Measurements from ENCODE around the gene AKR1C2.
"Not testable (repeated sequence)": the region's sequence is repeated elsewhere in the genome, so short reads cannot be mapped to it uniquely, and the experiment has no call there.

AKR1C2 gene

DNA sequence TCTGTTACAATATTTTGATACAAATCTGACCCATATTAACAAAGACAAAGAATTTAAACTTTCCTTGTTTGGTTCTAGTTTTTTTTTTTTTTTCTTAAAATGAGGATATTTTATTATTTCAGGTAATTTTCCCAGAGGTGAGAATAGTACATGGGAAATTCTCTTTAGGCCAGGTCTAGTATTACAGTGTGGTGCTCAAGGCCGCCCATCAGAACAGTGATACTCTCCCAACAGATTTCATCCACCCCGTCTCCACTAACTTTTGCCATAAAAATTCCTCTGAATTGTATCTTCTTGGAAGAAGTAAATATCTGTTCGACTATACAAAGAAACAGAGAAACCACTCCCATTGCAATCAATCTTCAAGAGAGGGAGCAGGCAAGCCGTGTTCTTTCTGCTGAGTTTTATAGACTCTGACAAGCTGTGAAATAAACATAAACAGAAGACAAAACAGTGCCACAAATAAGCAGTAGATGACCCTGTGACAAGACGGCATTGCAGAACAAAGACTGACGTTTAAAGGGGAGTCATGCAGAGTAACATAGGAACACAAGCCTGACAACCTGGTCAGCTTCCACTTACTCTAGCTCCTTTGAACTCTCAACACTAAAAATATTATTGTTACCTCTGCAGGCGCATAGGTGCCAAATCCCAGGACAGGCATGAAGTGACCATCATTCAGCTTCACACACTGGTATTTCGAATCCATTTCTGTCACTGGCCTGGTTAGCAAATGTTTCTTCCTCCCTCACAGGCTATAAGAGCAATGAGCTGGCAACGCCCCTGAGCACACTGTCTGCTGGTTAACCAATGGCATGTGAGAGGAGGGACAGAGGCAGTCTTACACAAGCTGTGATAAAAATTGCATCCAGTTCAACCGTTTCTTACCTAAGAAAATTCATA lies at the start of gene AKR1C2:
Gene AKR1C2 (minus strand): TSS at position 731 of the 903 bp plus-strand sequence. CDS start 22 bp downstream, at position 709.
- not testable (repeated sequence) for DNase-seq (ENCODE audit: low read depth)

DNA sequence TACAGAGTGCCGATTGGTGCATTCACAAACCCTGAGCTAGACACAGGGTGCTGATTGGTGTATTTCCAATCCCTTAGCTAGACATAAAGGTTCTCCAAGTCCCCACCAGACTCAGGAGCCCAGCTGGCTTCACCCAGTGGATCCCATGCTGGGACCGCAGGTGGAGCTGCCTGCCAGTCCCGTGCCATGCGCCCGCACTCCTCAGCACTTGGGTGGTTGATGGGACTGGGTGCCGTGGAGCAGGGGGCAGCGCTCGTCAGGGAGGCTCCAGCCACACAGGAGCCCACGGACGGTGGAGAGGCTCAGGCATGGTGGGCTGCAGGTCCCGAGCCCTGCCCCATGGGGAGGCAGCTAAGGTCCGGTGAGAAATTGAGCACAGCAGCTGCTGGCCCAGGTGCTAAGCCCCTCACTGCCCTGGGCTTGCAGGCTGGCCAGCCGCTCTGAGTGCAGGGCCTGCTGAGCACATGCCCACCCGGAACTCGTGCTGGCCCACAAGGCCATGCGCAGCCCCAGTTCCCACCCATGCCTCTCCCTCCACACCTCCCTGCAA lies 49.4 kb upstream of the AKR1C2 start:
- DNase-seq (ENCODE audit: low read depth) = not testable (repeated sequence)

DNA sequence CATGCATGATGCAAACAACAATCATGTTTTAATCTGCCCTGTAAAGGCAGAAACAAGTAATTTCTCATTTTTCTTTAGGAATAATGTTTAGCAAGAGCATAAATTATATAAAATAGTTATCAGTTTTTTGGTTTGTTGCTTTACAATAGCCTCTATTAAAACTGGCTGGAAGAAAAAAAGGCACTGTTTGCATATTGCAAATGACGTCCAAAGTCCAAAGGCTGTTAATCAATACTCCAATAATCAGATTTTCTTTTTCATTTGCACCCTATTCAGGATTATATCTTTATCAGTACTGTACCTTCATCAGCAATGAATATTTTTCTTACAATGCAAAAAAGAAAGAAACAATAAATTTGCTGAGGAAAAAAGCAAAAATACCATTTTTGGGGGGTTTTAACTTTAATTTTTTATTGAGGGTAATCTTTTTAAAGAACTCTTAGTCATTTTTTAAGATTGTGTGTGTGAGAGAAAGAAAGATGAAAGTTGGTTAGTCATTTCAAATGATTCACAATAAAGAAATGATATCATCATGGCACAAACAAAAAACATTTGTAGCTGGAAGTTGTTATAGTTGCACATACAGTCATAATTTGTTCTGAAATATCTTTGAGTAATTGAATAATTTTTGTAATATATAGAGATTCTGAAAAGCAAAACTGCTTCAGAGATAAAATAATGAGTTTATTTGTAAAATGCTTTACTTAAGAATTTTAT lies 44.4 kb upstream of the AKR1C2 start:
- DNase-seq (ENCODE audit: low read depth) = no peak

DNA sequence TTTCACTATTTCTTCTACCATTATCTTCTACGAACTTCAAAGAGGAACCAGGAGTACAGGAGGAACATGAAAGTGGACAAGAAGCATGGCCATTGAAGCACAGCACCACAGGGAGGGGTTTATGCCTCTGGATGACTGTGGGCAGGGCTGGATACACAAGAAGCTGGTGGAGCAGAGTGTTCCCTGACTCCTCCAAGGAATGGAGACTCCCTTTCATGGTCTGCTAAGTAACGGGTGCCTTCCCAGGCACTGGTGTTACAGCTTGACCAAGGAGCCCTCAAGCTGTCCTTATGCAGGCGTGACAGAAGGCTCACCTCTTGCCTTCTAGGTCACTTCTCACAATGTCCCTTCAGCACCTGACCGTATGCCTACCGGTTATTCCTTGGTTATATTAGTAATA lies 43.4 kb upstream of the AKR1C2 start:
- not testable (repeated sequence) for DNase-seq (ENCODE audit: low read depth)

DNA sequence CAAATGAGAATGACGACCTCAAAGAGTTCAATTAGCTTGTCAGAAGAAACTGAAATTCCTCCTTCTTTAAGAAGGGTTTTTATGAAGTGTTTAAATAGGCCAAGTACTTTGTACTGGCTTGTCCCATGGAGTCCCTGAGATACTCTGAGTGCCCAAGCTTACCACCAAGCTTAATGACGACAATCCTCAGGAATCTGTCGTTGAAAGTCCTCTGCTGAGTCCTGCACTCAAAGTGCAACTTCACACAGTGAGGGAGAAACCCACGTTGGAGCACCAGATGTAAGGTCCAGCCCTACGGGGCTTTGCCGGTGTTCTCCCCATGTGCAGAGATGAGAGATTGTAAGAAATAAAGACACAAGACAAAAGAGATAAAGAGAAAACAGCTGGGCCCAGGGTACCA lies 42.8 kb upstream of the AKR1C2 start:
- no peak for DNase-seq (ENCODE audit: low read depth)

DNA sequence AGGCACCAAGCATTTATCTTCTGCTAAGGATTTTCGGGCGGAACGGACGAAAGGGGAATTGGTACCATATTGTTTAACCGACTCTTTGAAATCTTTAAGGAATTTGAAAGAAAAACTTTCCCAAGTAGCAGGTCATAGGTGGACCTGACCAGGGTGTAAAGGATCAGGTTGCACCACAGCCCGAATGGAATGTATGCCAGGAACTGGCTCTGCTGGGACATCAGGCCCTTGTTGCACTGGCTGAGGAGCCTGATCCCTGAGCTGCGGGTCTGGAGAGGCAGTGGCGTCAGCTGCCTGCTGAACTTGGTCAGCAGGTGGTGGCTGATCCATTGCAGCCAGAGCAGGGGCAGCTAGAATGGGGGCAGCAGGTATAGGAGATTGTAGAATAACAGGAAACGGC lies 41.4 kb upstream of the AKR1C2 start:
- DNase-seq (ENCODE audit: low read depth) = no peak

DNA sequence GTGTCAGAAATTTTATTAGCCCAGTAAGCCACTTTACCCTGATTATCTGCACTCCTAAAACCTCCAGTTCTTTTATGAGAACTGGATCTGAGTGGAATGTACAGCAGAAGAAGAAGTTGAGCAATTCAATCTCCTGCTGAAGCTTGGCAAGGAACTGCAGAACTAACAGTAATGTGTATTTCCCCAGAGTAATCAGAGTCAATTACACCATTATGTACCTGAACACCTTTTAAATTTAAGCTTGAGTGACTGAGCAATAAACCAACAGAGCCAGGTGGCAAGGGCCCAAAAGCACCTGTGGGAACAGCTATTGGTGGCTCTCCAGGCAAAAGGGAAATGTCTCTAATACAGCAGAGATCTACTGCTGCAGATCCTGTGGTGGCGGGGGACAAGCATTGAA lies 40.1 kb upstream of the AKR1C2 start:
- DNase-seq (ENCODE audit: low read depth) = no peak

DNA sequence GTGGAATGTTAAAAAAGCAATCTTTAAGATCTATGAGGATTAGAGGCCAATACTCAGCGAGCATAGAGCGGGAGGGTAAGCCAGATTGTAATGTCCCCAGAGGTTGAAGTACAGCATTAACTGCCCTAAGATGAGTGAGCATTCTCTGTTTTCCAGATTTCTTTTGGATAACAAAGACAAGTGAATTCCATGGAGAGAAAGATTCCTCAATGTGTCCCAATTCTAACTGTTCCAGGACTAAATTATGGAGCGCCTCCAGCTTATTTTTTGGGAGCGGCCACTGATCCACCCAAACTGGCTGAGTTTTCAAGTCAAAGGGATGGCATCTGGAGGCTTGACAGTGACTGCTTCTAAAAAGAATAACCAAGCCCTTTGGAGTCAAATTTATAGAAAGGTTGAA lies 39.3 kb upstream of the AKR1C2 start:
- no peak for DNase-seq (ENCODE audit: low read depth)

DNA sequence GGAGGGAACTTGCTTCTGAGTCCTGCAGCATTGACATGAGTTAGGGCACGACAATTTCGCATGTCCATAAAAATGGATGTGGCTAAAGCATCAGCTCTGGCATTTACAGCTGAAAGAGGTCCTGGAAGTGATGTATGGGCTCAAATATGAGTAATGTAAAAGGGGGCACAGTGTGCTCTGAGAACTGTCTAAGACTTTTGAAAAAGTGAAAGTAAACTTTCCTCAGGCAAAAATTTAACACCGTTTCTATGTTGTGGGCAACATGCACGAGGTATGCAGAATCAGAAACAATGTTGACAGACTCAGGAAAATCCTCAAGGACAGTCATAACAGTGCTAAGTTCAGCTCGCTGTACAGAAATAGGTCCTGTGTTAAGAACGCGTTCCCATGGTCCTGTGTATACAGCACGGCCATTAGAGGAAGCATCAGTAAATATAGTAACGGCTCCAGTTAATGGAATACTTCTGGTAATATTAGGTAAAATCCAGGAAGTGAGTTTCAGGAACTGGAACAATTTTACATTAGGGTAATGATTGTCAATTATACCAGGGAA lies 37.9 kb upstream of the AKR1C2 start:
- DNase-seq (ENCODE audit: low read depth) = no peak

DNA sequence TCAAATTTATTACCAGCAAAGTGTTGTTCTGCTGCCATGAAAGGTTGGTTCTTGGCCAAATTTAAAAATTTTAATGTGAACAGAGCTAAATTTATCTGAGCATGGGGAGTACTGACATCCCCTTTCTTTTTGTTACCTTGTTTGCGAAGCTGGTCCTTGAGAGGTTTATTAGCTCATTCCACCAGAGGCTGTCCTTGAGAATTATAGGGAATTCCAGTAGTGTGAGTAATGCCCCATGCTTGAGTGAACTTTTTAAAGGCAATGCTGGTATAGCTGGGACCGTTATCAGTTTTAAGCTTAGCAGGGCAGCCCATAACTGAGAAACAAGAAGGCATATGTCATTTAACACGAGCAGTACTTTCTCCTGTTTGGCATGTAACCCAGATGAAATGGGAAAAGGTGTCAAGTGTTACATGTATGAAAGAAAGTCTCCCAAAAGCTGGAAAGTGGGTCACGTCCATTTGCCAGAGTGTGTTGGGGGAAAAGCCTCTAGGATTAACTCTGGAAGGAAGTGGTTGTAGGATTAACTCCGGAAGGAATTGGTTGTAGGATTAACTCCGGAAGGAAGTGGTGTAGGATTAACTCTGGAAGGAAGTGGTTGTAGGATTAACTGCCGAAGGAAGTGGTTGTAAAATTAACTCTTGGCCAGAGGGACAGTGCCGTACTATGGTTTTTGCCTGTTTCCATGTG lies 37.3 kb upstream of the AKR1C2 start:
- no peak for DNase-seq (ENCODE audit: low read depth)

DNA sequence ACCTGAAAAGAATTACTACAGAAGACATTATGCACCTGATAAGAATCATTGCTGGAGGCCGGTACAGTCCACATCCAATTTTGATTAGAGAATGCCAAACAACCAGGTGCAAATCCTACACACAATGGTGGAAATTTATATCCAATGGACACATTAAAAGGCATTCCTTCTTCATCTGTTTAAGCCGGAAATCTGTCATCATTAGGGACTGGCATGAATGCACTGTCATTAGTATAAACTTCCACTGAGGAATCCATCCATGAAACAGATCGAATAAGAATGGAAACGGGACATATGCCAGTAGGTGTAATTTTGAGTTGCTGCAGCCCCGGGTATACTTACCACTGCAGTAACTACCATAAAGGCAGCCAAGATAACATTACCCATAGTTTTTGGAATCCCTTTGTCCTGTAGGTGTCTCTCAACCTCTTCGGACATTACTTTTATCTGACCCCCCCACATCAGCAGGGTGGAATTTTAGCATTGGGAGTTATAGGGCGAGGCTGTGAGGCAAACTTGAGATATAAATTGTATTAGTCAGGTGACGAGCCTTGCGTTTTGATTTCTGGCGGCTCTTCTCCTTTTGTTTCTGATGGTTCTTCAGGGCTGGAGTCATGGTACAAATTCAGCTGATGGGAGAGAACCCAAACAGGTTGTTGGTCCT lies 36.5 kb upstream of the AKR1C2 start:
- no peak for DNase-seq (ENCODE audit: low read depth)

DNA sequence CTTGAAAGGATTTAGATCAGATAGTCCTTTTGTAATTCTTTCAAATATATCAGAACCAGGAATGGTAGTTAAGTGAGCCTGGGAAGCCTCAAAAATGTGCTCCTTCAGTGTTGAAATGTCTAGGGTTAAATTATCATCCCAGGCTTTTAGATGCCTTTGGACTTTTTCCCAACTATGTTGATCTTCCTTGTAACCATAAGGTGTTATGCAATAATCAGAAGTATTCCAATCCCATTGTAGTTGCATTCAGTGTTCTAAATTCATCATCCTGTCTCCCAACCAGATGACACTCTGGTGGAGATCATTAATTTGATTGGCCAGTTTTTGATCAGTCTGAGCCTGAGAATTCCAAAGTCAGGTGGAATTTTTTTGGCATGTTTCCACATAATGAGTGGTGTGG lies 35.1 kb upstream of the AKR1C2 start:
- DNase-seq (ENCODE audit: low read depth) = no peak

DNA sequence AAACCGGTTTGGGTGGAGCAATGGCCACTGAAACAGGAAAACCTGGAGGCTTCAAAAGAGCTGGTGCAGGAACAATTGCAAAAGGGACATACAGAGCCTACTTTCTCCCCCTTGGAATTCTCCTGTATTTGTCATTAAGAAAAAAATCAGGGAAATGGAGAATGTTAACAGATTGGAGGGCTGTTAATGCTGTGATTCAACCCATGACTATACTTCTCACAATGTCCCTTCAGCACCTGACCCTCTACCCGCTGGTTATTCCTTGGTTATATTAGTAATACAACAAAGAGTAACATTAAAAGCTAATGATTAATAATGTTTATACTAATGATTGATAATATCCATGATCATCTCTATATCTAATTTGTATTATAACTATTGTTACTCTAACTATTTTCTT lies 34.4 kb upstream of the AKR1C2 start:
- no peak for DNase-seq (ENCODE audit: low read depth)

DNA sequence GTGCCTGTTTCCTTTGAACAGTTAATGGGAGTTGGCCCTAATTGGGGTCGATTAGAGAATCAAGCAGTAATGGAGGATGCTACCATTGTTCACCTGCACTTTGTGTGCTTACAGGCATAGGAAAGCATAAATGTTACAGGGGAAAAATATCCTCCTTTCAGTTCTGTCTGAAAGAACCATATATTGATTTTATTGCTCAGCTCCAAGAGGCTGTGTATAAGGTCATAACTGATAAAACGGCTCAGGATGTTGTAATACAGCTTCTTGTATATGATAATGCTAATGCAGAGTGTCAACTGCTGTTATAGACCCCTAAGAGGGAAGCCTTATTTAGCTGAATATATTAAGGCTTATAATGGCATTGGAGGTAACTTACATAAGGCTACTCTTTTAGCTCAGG lies 32.9 kb upstream of the AKR1C2 start:
- DNase-seq (ENCODE audit: low read depth) = no peak

DNA sequence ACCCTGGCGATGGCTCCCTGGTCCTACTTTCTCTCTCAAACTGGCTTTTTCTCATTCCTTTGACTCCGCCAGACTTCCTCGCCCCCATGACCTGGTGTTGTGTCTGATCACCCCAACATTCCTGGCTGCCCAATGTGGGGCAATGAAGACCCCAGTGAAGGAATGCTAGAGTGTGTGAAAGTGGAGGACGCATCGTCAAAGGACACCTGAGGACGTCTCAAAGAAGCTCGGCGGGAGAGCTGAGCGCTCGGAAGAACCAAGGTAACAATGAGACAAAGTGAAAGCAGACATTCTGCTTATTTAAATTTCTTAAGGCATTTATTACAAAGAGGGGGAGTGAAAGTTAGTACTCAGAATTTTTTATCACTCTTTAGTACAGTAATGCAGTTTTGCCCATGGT lies 31.7 kb upstream of the AKR1C2 start:
- DNase-seq (ENCODE audit: low read depth) = no peak

DNA sequence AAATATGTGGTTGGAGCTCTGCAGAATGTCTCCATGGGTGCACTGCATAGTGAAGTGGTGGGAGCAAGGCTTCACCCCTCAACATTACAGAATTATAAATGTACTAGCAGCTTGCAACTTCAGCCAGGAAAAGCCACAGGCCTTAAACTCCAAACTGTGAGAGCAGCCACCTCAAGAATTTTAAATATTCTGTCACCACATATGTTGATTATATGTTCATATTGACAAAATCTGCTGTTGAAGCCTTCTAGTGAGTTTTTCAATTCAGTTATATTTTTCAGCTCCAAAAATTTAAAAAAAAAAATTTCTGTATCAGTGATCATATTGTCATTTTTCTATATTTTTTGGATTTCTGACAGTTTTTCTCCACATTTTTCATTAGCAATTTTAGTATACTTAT lies 30.9 kb upstream of the AKR1C2 start:
- DNase-seq (ENCODE audit: low read depth) = no peak

DNA sequence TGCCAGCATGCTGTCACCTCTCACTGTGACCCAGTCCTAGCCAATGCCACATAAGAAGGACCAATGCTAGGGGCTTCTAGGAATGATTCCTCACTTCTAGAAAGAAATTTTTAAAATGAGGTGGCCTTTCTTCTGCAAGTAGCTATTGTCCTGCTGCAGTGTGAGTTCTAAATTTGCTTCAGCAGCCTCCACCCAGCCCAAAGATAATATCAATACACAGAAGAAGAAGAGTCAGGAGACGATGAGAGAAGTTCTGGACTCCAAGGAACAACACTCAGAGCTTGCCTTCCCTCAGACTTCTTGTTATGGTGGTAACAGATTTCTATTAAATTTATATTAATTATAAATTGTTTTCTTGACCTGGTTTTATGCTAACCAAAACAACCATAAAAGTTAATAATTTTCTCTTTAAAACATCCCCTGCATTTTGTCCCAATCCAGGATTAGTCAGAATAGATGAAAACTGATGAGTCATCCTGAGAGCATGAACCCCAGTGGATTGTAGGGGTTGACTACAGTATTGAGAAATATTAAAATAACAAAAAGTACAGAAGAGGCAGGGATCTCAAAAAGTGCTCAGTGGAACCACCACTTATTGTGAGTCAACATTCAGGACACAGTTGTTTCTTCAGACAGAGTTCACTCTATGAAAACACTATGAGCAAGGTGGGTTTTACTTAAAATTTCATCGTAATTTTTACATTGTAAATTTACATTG lies 29.6 kb upstream of the AKR1C2 start:
- DNase-seq (ENCODE audit: low read depth) = no peak

DNA sequence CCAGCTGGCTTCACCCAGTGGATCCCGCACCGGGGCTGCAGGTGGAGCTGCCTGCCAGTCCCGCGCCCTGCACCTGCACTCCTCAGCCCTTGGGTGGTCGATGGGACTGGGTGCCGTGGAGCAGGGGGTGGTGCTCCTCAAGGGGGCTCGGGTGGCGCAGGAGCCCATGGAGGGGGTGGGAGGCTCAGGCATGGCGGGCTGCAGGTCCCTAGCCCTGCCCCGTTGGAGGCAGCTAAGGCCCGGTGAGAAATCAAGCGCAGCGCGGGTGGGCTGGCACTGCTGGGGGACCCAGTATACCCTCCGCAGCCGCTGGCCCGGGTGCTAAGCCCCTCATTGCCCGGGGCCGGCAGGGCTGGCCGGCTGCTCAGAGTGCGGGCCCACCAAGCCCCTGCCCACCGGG lies 28.8 kb upstream of the AKR1C2 start:
- not testable (repeated sequence) for DNase-seq (ENCODE audit: low read depth)

DNA sequence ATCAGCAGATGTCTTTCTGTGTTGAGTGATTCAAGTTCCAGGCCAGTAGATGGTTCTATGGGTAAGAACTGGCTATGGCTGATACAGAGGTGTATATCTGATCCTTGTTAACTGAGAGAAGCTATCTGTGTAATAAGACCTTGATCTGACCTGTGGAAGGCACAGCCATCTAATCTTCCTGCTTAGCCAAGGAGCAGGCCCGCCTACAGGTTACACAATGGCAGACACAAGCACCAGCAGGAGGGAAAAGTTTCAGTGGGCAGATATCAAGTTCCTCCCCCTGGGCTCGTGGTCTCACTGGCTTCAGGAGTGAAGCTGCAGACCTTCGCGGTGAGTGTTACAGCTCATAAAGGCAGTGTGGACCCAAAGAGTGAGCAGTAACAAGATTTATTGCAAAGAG lies 27.9 kb upstream of the AKR1C2 start:
- not testable (repeated sequence) for DNase-seq (ENCODE audit: low read depth)

DNA sequence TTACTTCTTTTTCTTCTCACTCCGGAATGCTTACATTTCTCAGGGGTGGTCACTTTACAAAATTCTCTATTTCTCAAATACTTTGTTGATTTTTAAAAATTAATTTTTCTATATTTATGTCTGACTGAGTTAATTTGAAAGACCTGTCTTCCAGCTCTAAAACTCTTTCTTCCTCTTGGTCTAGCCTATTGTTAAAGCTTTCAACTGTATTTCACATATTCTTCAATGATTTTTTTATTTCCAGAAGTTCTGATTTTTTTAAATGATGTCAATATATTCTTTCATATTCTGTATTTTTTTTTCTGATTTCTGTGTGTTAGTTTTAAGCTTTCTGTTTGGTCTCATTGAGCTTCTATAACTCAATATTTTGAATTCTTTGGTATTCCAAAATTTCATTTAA lies 27.3 kb upstream of the AKR1C2 start:
- DNase-seq (ENCODE audit: low read depth) = no peak

DNA sequence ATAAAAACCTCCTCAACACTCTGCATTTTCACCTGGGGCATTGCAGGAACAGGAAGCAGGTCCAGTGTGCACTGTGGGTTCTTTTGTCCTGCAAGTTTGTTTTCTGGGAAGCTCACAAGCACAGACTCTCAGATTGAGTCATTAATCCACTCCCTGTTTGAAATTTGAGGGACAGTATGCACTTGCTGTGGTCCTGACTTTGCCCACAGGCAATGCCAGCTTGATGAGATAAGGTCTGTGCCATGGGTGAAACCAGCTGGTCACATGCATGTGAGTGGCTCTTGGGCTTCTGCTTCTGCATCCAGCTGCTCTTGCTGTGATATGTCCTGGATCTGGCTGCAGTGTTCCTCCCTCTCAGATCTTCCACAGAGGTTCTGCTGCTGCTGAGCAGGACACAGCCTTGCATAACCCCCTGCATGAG lies 21.8 kb upstream of the AKR1C2 start:
- not testable (repeated sequence) for DNase-seq (ENCODE audit: low read depth)
